ENCODE results near the gene OTUB1. TPM values are rescaled to one million over a fixed set of nuclear protein-coding genes. Genes with fewer than 3 reads are reported as not detected.
"Not testable (repeated sequence)": the region's sequence is repeated elsewhere in the genome, so short reads cannot be mapped to it uniquely, and the experiment has no call there.

Gene OTUB1
- total RNA-seq, 4 donors from 2014 or later = 35.0 to 86.7 (median 50.4) TPM

DNA sequence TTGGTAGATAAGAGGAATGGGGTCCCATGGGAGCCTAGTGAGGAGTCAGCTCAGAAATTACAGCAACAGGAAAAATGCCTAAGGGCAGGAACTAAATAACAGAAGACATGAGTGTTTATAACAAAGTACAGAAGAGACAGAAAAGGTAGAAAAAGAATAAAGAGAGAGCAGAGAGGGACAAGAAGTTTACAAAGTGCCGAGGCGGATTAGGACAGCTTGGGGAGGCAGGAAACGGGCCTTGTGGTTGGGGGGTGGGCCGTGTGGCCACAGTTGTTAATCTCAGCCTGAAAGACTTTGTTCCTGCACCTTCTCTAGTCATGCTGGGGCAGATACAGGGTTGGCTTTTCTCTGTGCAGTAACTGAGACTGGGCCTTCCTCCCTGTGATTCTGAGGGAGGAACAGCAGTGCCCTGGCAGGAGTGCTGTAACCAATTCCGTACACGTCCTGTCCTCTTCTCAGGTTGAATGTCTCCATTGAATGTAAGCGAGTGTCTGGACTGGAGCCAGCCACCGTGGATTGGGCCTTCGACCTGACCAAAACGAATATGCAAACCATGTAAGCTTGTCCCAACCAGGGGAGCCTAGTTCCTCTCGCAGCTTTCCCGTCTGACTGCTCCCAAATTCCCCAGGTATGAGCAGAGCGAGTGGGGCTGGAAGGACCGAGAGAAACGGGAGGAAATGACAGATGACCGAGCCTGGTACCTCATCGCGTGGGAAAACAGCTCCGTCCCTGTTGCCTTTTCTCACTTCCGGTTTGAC is 34.3 kb upstream of the OTUB1 start:
- Histone ChIP-seq H3K36me3 (peaks cover 0 to 64% (median 8%) of the 10 kb centered on the region in 3 donors), H3K27ac (no peak overlapping the region), H3K9me3 (no peaks in the 10 kb centered on the region), H3K4me1 (no peaks in the 10 kb centered on the region), H3K4me3 (no peak overlapping the region), H3K27me3 (no peaks in the 10 kb centered on the region)
- WGBS, 2 donors = 76 to 78% methylated on average over 20 of the region's 20 CpGs
- DNase-seq (ENCODE audit: low spot score in 2 of 2) = no peak
- TF ChIP-seq, protein P1, sequence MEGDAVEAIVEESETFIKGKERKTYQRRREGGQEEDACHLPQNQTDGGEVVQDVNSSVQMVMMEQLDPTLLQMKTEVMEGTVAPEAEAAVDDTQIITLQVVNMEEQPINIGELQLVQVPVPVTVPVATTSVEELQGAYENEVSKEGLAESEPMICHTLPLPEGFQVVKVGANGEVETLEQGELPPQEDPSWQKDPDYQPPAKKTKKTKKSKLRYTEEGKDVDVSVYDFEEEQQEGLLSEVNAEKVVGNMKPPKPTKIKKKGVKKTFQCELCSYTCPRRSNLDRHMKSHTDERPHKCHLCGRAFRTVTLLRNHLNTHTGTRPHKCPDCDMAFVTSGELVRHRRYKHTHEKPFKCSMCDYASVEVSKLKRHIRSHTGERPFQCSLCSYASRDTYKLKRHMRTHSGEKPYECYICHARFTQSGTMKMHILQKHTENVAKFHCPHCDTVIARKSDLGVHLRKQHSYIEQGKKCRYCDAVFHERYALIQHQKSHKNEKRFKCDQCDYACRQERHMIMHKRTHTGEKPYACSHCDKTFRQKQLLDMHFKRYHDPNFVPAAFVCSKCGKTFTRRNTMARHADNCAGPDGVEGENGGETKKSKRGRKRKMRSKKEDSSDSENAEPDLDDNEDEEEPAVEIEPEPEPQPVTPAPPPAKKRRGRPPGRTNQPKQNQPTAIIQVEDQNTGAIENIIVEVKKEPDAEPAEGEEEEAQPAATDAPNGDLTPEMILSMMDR (IDR thresholded peaks at IDR 0.05) = no peak
- TF ChIP-seq POLR2A (IDR thresholded peaks at IDR 0.05) (no peak), EP300 (IDR thresholded peaks at IDR 0.05) (no peak)

DNA sequence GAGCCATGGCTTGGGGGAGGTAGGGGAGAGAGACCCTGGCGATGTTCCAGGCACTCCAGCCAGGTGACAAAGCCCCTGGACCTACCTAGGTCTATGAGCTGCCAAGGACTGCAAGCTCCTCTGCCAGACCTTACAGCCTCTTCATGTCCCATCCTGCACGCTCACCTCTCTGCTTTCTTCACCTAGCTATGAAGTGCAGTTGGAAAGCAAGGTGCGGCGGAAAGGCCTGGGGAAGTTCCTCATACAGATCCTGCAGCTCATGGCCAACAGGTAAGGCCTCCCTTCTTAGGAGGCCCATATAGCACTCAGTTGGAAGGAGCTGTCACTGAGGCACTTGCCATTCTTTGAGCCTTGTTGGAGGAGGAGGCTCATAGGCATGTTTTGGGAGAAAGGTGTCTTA is 33.7 kb upstream of the OTUB1 start:
- H3K4me3 ChIP-seq = no peak overlapping the region
- H3K27me3 ChIP-seq = no peaks in the 10 kb centered on the region
- WGBS, 2 donors = 96 to 100% methylated on average over 4 of the region's 4 CpGs
- TF ChIP-seq POLR2A (IDR thresholded peaks at IDR 0.05) (no peak), EP300 (IDR thresholded peaks at IDR 0.05) (no peak)
- TF ChIP-seq, protein P1 (IDR thresholded peaks at IDR 0.05) = no peak
- no peaks in the 10 kb centered on the region for H3K4me1 ChIP-seq
- no peaks in the 10 kb centered on the region for H3K9me3 ChIP-seq
- DNase-seq (ENCODE audit: low spot score in 2 of 2) = no peak
- H3K36me3 ChIP-seq = peaks cover 0 to 63% (median 8%) of the 10 kb centered on the region in 3 donors
- H3K27ac ChIP-seq = no peak overlapping the region

DNA sequence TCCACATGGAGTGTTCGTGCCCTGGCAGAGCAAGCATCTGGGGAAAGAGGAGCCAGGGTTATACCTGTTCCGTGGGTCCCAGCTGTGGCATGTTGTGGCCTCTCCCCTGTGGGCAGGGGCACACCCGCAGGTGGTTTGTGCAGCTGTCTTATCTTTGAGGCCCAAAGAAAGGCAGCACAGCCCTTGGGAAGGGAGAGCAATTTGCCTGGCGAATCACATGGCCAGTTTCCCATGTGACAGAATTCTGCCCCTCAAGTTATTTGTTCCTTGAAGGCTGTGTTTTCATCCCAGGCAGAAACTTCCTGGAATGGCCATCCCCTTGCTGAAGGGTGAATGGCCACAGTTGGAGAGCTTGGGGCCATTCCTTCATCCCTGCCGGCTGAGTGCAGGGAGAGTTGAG is 28.2 kb upstream of the OTUB1 start:
- Histone ChIP-seq H3K27me3 (peaks cover 0 to 4% of the 10 kb centered on the region in 2 donors), H3K4me3 (no peak overlapping the region), H3K36me3 (peaks cover 0 to 41% (median 8%) of the 10 kb centered on the region in 3 donors), H3K4me1 (peaks cover 0 to 3% (median 0%) of the 10 kb centered on the region in 4 donors), H3K9me3 (no peaks in the 10 kb centered on the region), H3K27ac (no peak overlapping the region)
- WGBS, 2 donors = 81 to 83% methylated on average over 3 to 5 of the region's 5 CpGs
- TF ChIP-seq EP300 (IDR thresholded peaks at IDR 0.05) (no peak), POLR2A (IDR thresholded peaks at IDR 0.05) (no peak)
- TF ChIP-seq, protein P1 (IDR thresholded peaks at IDR 0.05) = no peak
- DNase-seq (ENCODE audit: low spot score in 2 of 2) = no peak

GRCh38 chr11:63961608-63962412 is 24.4 kb upstream of the OTUB1 start:
- Histone ChIP-seq H3K36me3 (peaks cover 0 to 7% (median 0%) of the 10 kb centered on the region in 3 donors), H3K27me3 (peaks cover 0 to 11% of the 10 kb centered on the region in 2 donors), H3K4me1 (peaks cover 0 to 3% (median 0%) of the 10 kb centered on the region in 4 donors), H3K9me3 (no peaks in the 10 kb centered on the region), H3K27ac (no peak overlapping the region), H3K4me3 (no peak overlapping the region)
- 37 to 39% methylated on average over 14 to 16 of the region's 19 CpGs for WGBS, 2 donors
- DNase-seq (ENCODE audit: low spot score in 2 of 2) = no peak
- TF ChIP-seq EP300 (IDR thresholded peaks at IDR 0.05) = no peak
- no peak for TF ChIP-seq POLR2A (IDR thresholded peaks at IDR 0.05)
- TF ChIP-seq, protein P1 (IDR thresholded peaks at IDR 0.05) = no peak

DNA sequence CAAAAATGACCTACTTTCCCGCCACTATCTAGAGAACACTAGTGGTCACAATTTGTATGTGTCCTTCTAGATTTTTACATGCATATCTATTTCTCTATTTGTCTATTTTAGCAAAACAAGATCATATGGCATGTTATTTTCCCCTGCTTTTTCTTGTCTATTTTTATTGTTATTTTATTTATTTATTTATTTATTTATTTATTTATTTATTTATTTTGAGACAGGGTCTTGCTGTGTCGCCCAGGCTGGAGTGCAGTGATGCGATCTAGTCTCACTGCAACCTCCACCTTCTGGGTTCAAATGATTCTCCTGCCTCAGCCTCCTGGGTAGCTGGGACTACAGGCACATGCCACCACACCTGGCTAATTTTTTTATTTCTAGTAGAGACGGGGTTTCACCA is 22.3 kb upstream of the OTUB1 start:
- H3K4me1 ChIP-seq; DNase-seq (ENCODE audit: low spot score in 2 of 2); H3K9me3 ChIP-seq; H3K36me3 ChIP-seq; H3K4me3 ChIP-seq; H3K27ac ChIP-seq: not testable (repeated sequence)
- WGBS, 2 donors = 93 to 94% methylated on average over 4 of the region's 4 CpGs
- H3K27me3 ChIP-seq = peaks cover 0 to 15% of the 10 kb centered on the region in 2 donors

Measured in tibial nerve (tissue), 4 donors.